Prostate gland (tissue), 2 donors: ENCODE data around the gene CLP1. TPM values are rescaled to one million over a fixed set of nuclear protein-coding genes. Genes with fewer than 3 reads are reported as not detected.

Experiments used
- DNase-seq: peaks from one replicate; pipeline ENCODE4 v3.0.0-alpha.2; 2019; ENCODE audit warnings: low spot score
- H3K27ac ChIP-seq, 2 donors: fragments of 200-600 bp; sonication (generic); 2 replicates each; pipeline ENCODE4 v1.5.1; 2017 to 2019
- H3K27me3 ChIP-seq: fragments of 200-600 bp; sonication (generic); replicated peaks from 2 replicates; pipeline ENCODE4 v1.5.1; 2019; ENCODE audit not compliant: insufficient read depth
- H3K36me3 ChIP-seq, 2 donors: fragments of 200-600 bp; sonication (generic); 1 replicate in 1 of 2; 2 replicates in 1 of 2; pipeline versions ENCODE4 v1.5.1 to v1.8.1; 2017 to 2019
- H3K4me1 ChIP-seq: fragments of 200-600 bp; sonication (generic); replicated peaks from 2 replicates; pipeline ENCODE4 v1.5.1; 2019
- H3K4me3 ChIP-seq, 2 donors: fragments of 200-600 bp; sonication (generic); 2 replicates each; pipeline ENCODE4 v1.5.1; 2017 to 2019
- H3K9me3 ChIP-seq: fragments of 200-600 bp; sonication (generic); 2 replicates; pipeline ENCODE4 v1.5.1; 2017
- CTCF ChIP-seq, 4 experiments: fragments of 200-600 bp in 2 of 4; fragments of 450-650 bp in 2 of 4; sonication (generic) in 2 of 4; IDR thresholded peaks; 1 replicate in 3 of 4; 2 replicates in 1 of 4; pipeline ENCODE4 v1.5.1; 2016 to 2019; ENCODE audit warnings: antibody characterized with exemption in 4 of 4, mild to moderate bottlenecking in 2 of 4, moderate library complexity in 2 of 4
- POLR2A ChIP-seq: fragments of 450-650 bp; IDR thresholded peaks from one replicate; pipeline ENCODE4 v1.6.1; 2016; ENCODE audit warnings: antibody characterized with exemption, mild to moderate bottlenecking
- POLR2AphosphoS5 ChIP-seq: sonication (generic); formaldehyde crosslinking; IDR thresholded peaks from one replicate; pipeline ENCODE4 v1.6.1; 2017; ENCODE audit warnings: antibody characterized with exemption
- WGBS: methylation state at CpG from one replicate; pipeline ENCODE4 v1.1.5; 2018; 5-methylcytosine and 5-hydroxymethylcytosine counted together
- intact Hi-C: fragments of 100-400 bp; cut with DNase I; formaldehyde crosslinking; loops from one replicate; pipeline ENCODE4 v1.14.2; 2022
- total RNA-seq, 2 donors: library from RNA; depleted of rRNA; stranded (reverse); fragments of >200 nt; gene quantifications; one replicate each; pipeline ENCODE4 v1.1.0, GENCODE V29; 2016

The CLP1 gene
- total RNA-seq, 2 donors from 2014 or later, result 9.3 to 11.0 TPM

- 2% methylated on average over 19 of the region's 19 CpGs for WGBS
- Histone ChIP-seq H3K4me1 (peaks cover 5% of the 10 kb centered on the region), H3K9me3 (no peaks in the 10 kb centered on the region), H3K4me3 (peak overlapping the region; percentile 52 to 76), H3K27me3 (no peaks in the 10 kb centered on the region), H3K36me3 (no peaks in the 10 kb centered on the region), H3K27ac (peak overlapping the region; percentile 66 to 81)
- intact Hi-C loops, result loop anchor here (2.0 kb wide), 1 partner anchor 40 kb away; no protein-coding TSS in a partner anchor
- no peak for DNase-seq
- TF ChIP-seq CTCF (IDR thresholded peaks at IDR 0.05) (no peak), POLR2A (no peak), POLR2AphosphoS5 (no peak)
These were observed 18.7 kb upstream of the CLP1 start for GRCh38 chr11:57638811-57639320.

GRCh38 chr11:57639321-57640067, 18.1 kb upstream of the CLP1 start:
- H3K36me3 ChIP-seq, result no peaks in the 10 kb centered on the region
- no peaks in the 10 kb centered on the region for H3K9me3 ChIP-seq
- H3K27ac ChIP-seq, result no peak overlapping the region
- 14% methylated on average over 15 of the region's 15 CpGs for WGBS
- intact Hi-C loops, result loop anchor here (2.0 to 10.0 kb wide), 4 partner anchors 41 to 185 kb away; no protein-coding TSS in a partner anchor
- no peak for DNase-seq
- H3K4me1 ChIP-seq, result peaks cover 6% of the 10 kb centered on the region
- TF ChIP-seq POLR2A, result no peak
- TF ChIP-seq POLR2AphosphoS5, result no peak
- no peak for TF ChIP-seq CTCF (IDR thresholded peaks at IDR 0.05)
- H3K4me3 ChIP-seq, result peak overlapping the region; percentile 52 to 76
- no peaks in the 10 kb centered on the region for H3K27me3 ChIP-seq

- H3K4me3 ChIP-seq, result no peak overlapping the region
- intact Hi-C loops, result loop anchor here (2.0 to 10.0 kb wide), 3 partner anchors 71 to 185 kb away; no protein-coding TSS in a partner anchor
- WGBS, result 50% methylated on average over 9 of the region's 9 CpGs
These were observed 17.3 kb upstream of the CLP1 start for GRCh38 chr11:57640068-57640800.

GRCh38 chr11:57641011-57641807, 16.4 kb upstream of the CLP1 start:
- H3K27ac ChIP-seq, result no peak overlapping the region

More at GRCh38 chr11:57640068-57640800, 17.3 kb upstream of the CLP1 start:
- no peaks in the 10 kb centered on the region for H3K27me3 ChIP-seq
- H3K36me3 ChIP-seq, result no peaks in the 10 kb centered on the region
- no peak overlapping the region for H3K27ac ChIP-seq
- peaks cover 12% of the 10 kb centered on the region for H3K4me1 ChIP-seq
- no peaks in the 10 kb centered on the region for H3K9me3 ChIP-seq
- DNase-seq, result no peak
- TF ChIP-seq CTCF (IDR thresholded peaks at IDR 0.05) (no peak), POLR2A (no peak), POLR2AphosphoS5 (no peak)

More at GRCh38 chr11:57641011-57641807, 16.4 kb upstream of the CLP1 start:
- H3K9me3 ChIP-seq, result no peaks in the 10 kb centered on the region
- WGBS, result 54% methylated on average over 7 of the region's 7 CpGs
- DNase-seq, result no peak
- intact Hi-C loops, result loop anchor here (2.0 to 10.0 kb wide), 3 partner anchors 72 to 186 kb away; no protein-coding TSS in a partner anchor
- H3K4me3 ChIP-seq, result no peak overlapping the region
- H3K4me1 ChIP-seq, result peaks cover 12% of the 10 kb centered on the region
- H3K27me3 ChIP-seq, result no peaks in the 10 kb centered on the region
- H3K36me3 ChIP-seq, result no peaks in the 10 kb centered on the region
- TF ChIP-seq CTCF (IDR thresholded peaks at IDR 0.05) (peak in 3 of 4 experiments; percentile 34 to 59 (median 55)), POLR2A (no peak), POLR2AphosphoS5 (peak; percentile 41)
